Activated T-cell treated with anti-CD3 and anti-CD28 coated beads, Interleukin-2, amount 50 U/mL, for 72 hours (primary cell): ENCODE results near the gene KCNMA1. TPM values are rescaled to one million over a fixed set of nuclear protein-coding genes. Genes with fewer than 3 reads are reported as not detected.
"Not testable (repeated sequence)": the region's sequence is repeated elsewhere in the genome, so short reads cannot be mapped to it uniquely, and the experiment has no call there.

Experiments used
- ATAC-seq, 2 donors: fragments of 150-1000 bp; cut with Tn5 transposase; replicated peaks in 1 of 2; 2 replicates each; pipeline ENCODE4 v1.10.0; 2021; ENCODE audit warnings: moderate library complexity in 2 of 2, mild to moderate bottlenecking in 1 of 2
- DNase-seq, 2 donors: peaks; one replicate each; pipeline ENCODE4 v3.0.0; 2021 to 2022; ENCODE audit warnings: mixed read lengths in 1 of 2
- H3K27ac Mint-ChIP-seq: one replicate; pipeline ENCODE4 v1.8.0; 2022; ENCODE audit warnings: mild to moderate bottlenecking, moderate library complexity, mixed read lengths
- H3K27me3 Mint-ChIP-seq: one replicate; pipeline ENCODE4 v1.8.0; 2022; ENCODE audit warnings: low read depth, mixed read lengths
- H3K36me3 Mint-ChIP-seq, 2 donors: one replicate each; pipeline ENCODE4 v1.8.0; 2022; ENCODE audit warnings: mixed read lengths in 2 of 2, mild to moderate bottlenecking in 1 of 2; ENCODE audit not compliant: insufficient read depth in 2 of 2
- H3K4me1 Mint-ChIP-seq: one replicate; pipeline ENCODE4 v1.8.0; 2022; ENCODE audit warnings: low read depth, mixed read lengths
- H3K4me3 Mint-ChIP-seq, 2 donors: one replicate each; pipeline ENCODE4 v1.8.0; 2022; ENCODE audit warnings: mild to moderate bottlenecking in 2 of 2, mixed read lengths in 2 of 2, moderate library complexity in 2 of 2
- H3K9me3 Mint-ChIP-seq, 2 donors: one replicate each; pipeline ENCODE4 v1.8.0; 2022; ENCODE audit warnings: mixed read lengths in 2 of 2
- total RNA-seq, 2 donors: library from RNA; stranded (reverse); gene quantifications; one replicate each; pipeline ENCODE4 v1.2.3, GENCODE V29; 2022

Gene KCNMA1
- total RNA-seq, 2 donors from 2014 or later = 0.55 to 1.0 TPM

GRCh38 chr10:77529050-77529576, 108.5 kb downstream of the KCNMA1 start:
- Mint-ChIP-seq H3K36me3 (no peaks in the 10 kb centered on the region), H3K27ac (no peak overlapping the region), H3K4me3 (no peak overlapping the region), H3K4me1 (no peaks in the 10 kb centered on the region), H3K27me3 (peaks cover 8% of the 10 kb centered on the region), H3K9me3 (no peaks in the 10 kb centered on the region)
- ATAC-seq (no peak), DNase-seq (no peak)

- peaks cover 8% of the 10 kb centered on the region for H3K27me3 Mint-ChIP-seq
- DNase-seq (no peak), ATAC-seq (no peak)
- H3K4me3 Mint-ChIP-seq = no peak overlapping the region
- H3K4me1 Mint-ChIP-seq = no peaks in the 10 kb centered on the region
- H3K9me3 Mint-ChIP-seq = no peaks in the 10 kb centered on the region
- H3K36me3 Mint-ChIP-seq = no peaks in the 10 kb centered on the region
- no peak overlapping the region for H3K27ac Mint-ChIP-seq
Observed at GRCh38 chr10:77527839-77528238, 109.8 kb downstream of the KCNMA1 start.

GRCh38 chr10:77526868-77527617, 110.6 kb downstream of the KCNMA1 start:
- no peak for ATAC-seq

GRCh38 chr10:77524281-77524711, 113.3 kb downstream of the KCNMA1 start:
- Mint-ChIP-seq H3K36me3 (no peaks in the 10 kb centered on the region), H3K27ac (no peak overlapping the region), H3K4me3 (no peak overlapping the region), H3K4me1 (no peaks in the 10 kb centered on the region), H3K9me3 (no peaks in the 10 kb centered on the region), H3K27me3 (no peaks in the 10 kb centered on the region)
- ATAC-seq (no peak), DNase-seq (no peak)

More at GRCh38 chr10:77526868-77527617, 110.6 kb downstream of the KCNMA1 start:
- no peaks in the 10 kb centered on the region for H3K4me1 Mint-ChIP-seq
- no peaks in the 10 kb centered on the region for H3K9me3 Mint-ChIP-seq
- H3K4me3 Mint-ChIP-seq = no peak overlapping the region
- H3K27ac Mint-ChIP-seq = no peak overlapping the region
- DNase-seq = no peak
- peaks cover 6% of the 10 kb centered on the region for H3K27me3 Mint-ChIP-seq
- H3K36me3 Mint-ChIP-seq = no peaks in the 10 kb centered on the region

- no peak for ATAC-seq
- H3K27ac Mint-ChIP-seq = no peak overlapping the region
- no peaks in the 10 kb centered on the region for H3K4me1 Mint-ChIP-seq
Observed at GRCh38 chr10:77522268-77522809, 115.3 kb downstream of the KCNMA1 start.

GRCh38 chr10:77520995-77521394, 116.6 kb downstream of the KCNMA1 start:
- Mint-ChIP-seq H3K9me3 (no peaks in the 10 kb centered on the region), H3K27ac (no peak overlapping the region), H3K36me3 (no peaks in the 10 kb centered on the region), H3K4me3 (no peak overlapping the region), H3K4me1 (no peaks in the 10 kb centered on the region), H3K27me3 (no peaks in the 10 kb centered on the region)
- ATAC-seq (no peak), DNase-seq (no peak)

More at GRCh38 chr10:77522268-77522809, 115.3 kb downstream of the KCNMA1 start:
- Mint-ChIP-seq H3K9me3 (no peaks in the 10 kb centered on the region), H3K27me3 (no peaks in the 10 kb centered on the region), H3K36me3 (no peaks in the 10 kb centered on the region), H3K4me3 (no peak overlapping the region)
- DNase-seq = no peak

- no peak overlapping the region for H3K27ac Mint-ChIP-seq
- no peaks in the 10 kb centered on the region for H3K27me3 Mint-ChIP-seq
- DNase-seq (no peak), ATAC-seq (no peak)
- H3K4me1 Mint-ChIP-seq = no peaks in the 10 kb centered on the region
- no peaks in the 10 kb centered on the region for H3K9me3 Mint-ChIP-seq
- H3K36me3 Mint-ChIP-seq = no peaks in the 10 kb centered on the region
- no peak overlapping the region for H3K4me3 Mint-ChIP-seq
Observed at GRCh38 chr10:77520290-77520689, 117.3 kb downstream of the KCNMA1 start.

GRCh38 chr10:77519791-77520190, 117.8 kb downstream of the KCNMA1 start:
- not testable (repeated sequence) for H3K9me3 Mint-ChIP-seq, ATAC-seq, DNase-seq, H3K4me1 Mint-ChIP-seq, H3K36me3 Mint-ChIP-seq, H3K27me3 Mint-ChIP-seq, H3K4me3 Mint-ChIP-seq, H3K27ac Mint-ChIP-seq

GRCh38 chr10:77518910-77519274, 118.7 kb downstream of the KCNMA1 start:
- Mint-ChIP-seq H3K36me3 (no peaks in the 10 kb centered on the region), H3K27me3 (no peaks in the 10 kb centered on the region), H3K27ac (no peak overlapping the region), H3K4me3 (no peak overlapping the region), H3K9me3 (no peaks in the 10 kb centered on the region), H3K4me1 (no peaks in the 10 kb centered on the region)
- no peak for DNase-seq
- no peak for ATAC-seq

- Mint-ChIP-seq H3K9me3 (no peaks in the 10 kb centered on the region), H3K4me1 (no peaks in the 10 kb centered on the region), H3K27ac (no peak overlapping the region), H3K27me3 (peaks cover 2% of the 10 kb centered on the region), H3K36me3 (no peaks in the 10 kb centered on the region), H3K4me3 (no peak overlapping the region)
- DNase-seq (no peak), ATAC-seq (no peak)
Observed at GRCh38 chr10:77518241-77518909, 119.2 kb downstream of the KCNMA1 start.

GRCh38 chr10:77516575-77516974, 121.0 kb downstream of the KCNMA1 start:
- H3K4me3 Mint-ChIP-seq = no peak overlapping the region
- H3K9me3 Mint-ChIP-seq = no peaks in the 10 kb centered on the region
- ATAC-seq (no peak), DNase-seq (no peak)
- H3K27ac Mint-ChIP-seq = no peak overlapping the region
- no peaks in the 10 kb centered on the region for H3K4me1 Mint-ChIP-seq
- H3K36me3 Mint-ChIP-seq = no peaks in the 10 kb centered on the region
- peaks cover 7% of the 10 kb centered on the region for H3K27me3 Mint-ChIP-seq

- H3K4me3 Mint-ChIP-seq = no peak overlapping the region
- ATAC-seq (no peak), DNase-seq (no peak)
- H3K4me1 Mint-ChIP-seq = no peaks in the 10 kb centered on the region
- no peaks in the 10 kb centered on the region for H3K9me3 Mint-ChIP-seq
- H3K27ac Mint-ChIP-seq = no peak overlapping the region
- H3K27me3 Mint-ChIP-seq = peaks cover 19% of the 10 kb centered on the region
- H3K36me3 Mint-ChIP-seq = no peaks in the 10 kb centered on the region
Observed at GRCh38 chr10:77514870-77515269, 122.7 kb downstream of the KCNMA1 start.

- Mint-ChIP-seq H3K4me1 (no peaks in the 10 kb centered on the region), H3K27me3 (peaks cover 19% of the 10 kb centered on the region), H3K36me3 (no peaks in the 10 kb centered on the region), H3K9me3 (no peaks in the 10 kb centered on the region), H3K27ac (no peak overlapping the region), H3K4me3 (no peak overlapping the region)
- no peak for ATAC-seq
- DNase-seq = no peak
Observed at GRCh38 chr10:77513781-77514331, 123.8 kb downstream of the KCNMA1 start.
